ENCODE results near the gene TUBD1.
A peak's percentile ranks its signal among the peaks of the same experiment; 100 is the strongest.

Gene TUBD1

DNA sequence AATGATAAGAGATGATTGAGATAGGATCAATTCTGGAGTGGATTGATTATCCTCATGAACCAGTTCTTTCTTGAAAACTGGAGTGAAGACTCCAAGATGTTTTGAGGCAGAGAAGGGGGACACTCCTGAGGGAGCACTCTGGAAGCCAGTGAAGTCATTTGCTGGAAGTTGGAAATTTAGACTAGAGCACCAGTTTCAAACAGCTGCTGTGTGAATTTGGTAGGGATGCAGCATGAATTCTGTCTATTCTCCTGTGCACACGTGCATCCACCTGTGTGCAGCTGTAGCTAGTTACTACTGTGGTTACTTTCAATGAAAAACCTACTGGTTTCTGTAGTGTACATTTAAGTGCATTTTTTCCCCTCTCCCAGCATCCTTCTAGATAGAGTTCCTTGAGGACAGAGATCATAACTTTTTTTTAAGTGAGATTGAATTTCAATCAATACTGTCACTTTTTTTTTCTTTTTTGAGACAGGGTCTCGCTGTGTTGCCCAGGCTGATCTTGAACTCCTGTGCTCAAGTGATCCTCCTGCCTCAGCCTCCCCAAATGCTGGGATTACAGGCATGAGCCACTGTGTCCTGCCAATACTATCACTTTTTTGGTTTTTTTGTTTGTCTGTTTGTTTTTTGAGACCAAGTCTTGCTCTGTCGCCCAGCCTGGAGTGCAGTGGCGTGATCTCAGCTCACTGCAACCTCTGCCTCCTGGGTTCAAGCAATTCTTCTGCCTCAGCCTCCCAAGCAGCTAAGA lies 65.9 kb downstream of the TUBD1 start:
- no peaks in the 10 kb centered on the region for H3K36me3 ChIP-seq (replicated peaks; ENCODE audit: low read depth, low read length)
- H2AFZ ChIP-seq (ENCODE audit: low read depth, low read length): no peak overlapping the region
- H3K79me2 ChIP-seq (ENCODE audit: low read length): peaks cover 37% of the 10 kb centered on the region
- H3K4me3 ChIP-seq (ENCODE audit: low read length): peak overlapping the region; percentile 39
- peaks cover 70% of the 10 kb centered on the region for H3K4me1 ChIP-seq (ENCODE audit: low read length)
- no peaks in the 10 kb centered on the region for H3K27me3 ChIP-seq (ENCODE audit: low read depth, low read length)
- peak overlapping the region; percentile 93; the same call in 1 of the 2 replicates for H3K27ac ChIP-seq (ENCODE audit: low read length)
- no peaks in the 10 kb centered on the region for H4K20me1 ChIP-seq (ENCODE audit: insufficient read depth, low read length)
- H3K9me3 ChIP-seq (ENCODE audit: insufficient read depth, low read length): no peaks in the 10 kb centered on the region
- peak overlapping the region; percentile 73 for H3K4me2 ChIP-seq (ENCODE audit: low read length)
- TF ChIP-seq, protein P1, sequence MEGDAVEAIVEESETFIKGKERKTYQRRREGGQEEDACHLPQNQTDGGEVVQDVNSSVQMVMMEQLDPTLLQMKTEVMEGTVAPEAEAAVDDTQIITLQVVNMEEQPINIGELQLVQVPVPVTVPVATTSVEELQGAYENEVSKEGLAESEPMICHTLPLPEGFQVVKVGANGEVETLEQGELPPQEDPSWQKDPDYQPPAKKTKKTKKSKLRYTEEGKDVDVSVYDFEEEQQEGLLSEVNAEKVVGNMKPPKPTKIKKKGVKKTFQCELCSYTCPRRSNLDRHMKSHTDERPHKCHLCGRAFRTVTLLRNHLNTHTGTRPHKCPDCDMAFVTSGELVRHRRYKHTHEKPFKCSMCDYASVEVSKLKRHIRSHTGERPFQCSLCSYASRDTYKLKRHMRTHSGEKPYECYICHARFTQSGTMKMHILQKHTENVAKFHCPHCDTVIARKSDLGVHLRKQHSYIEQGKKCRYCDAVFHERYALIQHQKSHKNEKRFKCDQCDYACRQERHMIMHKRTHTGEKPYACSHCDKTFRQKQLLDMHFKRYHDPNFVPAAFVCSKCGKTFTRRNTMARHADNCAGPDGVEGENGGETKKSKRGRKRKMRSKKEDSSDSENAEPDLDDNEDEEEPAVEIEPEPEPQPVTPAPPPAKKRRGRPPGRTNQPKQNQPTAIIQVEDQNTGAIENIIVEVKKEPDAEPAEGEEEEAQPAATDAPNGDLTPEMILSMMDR (IDR thresholded peaks at IDR 0.05; ENCODE audit: low read depth, low read length): no peak
- TF ChIP-seq EZH2phosphoT487 (IDR thresholded peaks at IDR 0.05; ENCODE audit: low read depth): no peak
- peak overlapping the region; percentile 41; the same call in 1 of the 2 replicates for H3K9ac ChIP-seq (ENCODE audit: low read length)

GRCh38 chr17:59825533-59826322 lies 67.0 kb downstream of the TUBD1 start:
- no peak for TF ChIP-seq EZH2phosphoT487 (IDR thresholded peaks at IDR 0.05; ENCODE audit: low read depth)
- TF ChIP-seq, protein P1 (IDR thresholded peaks at IDR 0.05; ENCODE audit: low read depth, low read length): no peak
- Histone ChIP-seq H3K9me3 (ENCODE audit: insufficient read depth, low read length) (no peaks in the 10 kb centered on the region), H3K4me2 (ENCODE audit: low read length) (peak overlapping the region; percentile 73), H3K27me3 (ENCODE audit: low read depth, low read length) (no peaks in the 10 kb centered on the region), H3K79me2 (ENCODE audit: low read length) (peaks cover 29% of the 10 kb centered on the region), H3K27ac (ENCODE audit: low read length) (peak overlapping the region; percentile 45), H2AFZ (ENCODE audit: low read depth, low read length) (no peak overlapping the region), H3K4me1 (ENCODE audit: low read length) (peaks cover 58% of the 10 kb centered on the region), H3K9ac (ENCODE audit: low read length) (peak overlapping the region; percentile 41), H4K20me1 (ENCODE audit: insufficient read depth, low read length) (no peaks in the 10 kb centered on the region), H3K36me3 (replicated peaks; ENCODE audit: low read depth, low read length) (no peaks in the 10 kb centered on the region), H3K4me3 (ENCODE audit: low read length) (peak overlapping the region; percentile 39)

GRCh38 chr17:59815965-59816364 lies 76.8 kb downstream of the TUBD1 start:
- Histone ChIP-seq H3K36me3 (replicated peaks; ENCODE audit: low read depth, low read length) (peaks cover 6% of the 10 kb centered on the region), H3K9me3 (ENCODE audit: insufficient read depth, low read length) (no peaks in the 10 kb centered on the region), H3K27me3 (ENCODE audit: low read depth, low read length) (no peaks in the 10 kb centered on the region), H3K27ac (ENCODE audit: low read length) (no peak overlapping the region), H3K79me2 (ENCODE audit: low read length) (no peaks in the 10 kb centered on the region), H2AFZ (ENCODE audit: low read depth, low read length) (no peak overlapping the region), H3K4me3 (ENCODE audit: low read length) (no peak overlapping the region), H3K4me2 (ENCODE audit: low read length) (no peak overlapping the region), H3K9ac (ENCODE audit: low read length) (no peak overlapping the region), H4K20me1 (ENCODE audit: insufficient read depth, low read length) (no peaks in the 10 kb centered on the region), H3K4me1 (ENCODE audit: low read length) (no peaks in the 10 kb centered on the region)
- TF ChIP-seq EZH2phosphoT487 (IDR thresholded peaks at IDR 0.05; ENCODE audit: low read depth): no peak
- TF ChIP-seq, protein P1 (IDR thresholded peaks at IDR 0.05; ENCODE audit: low read depth, low read length): no peak

DNA sequence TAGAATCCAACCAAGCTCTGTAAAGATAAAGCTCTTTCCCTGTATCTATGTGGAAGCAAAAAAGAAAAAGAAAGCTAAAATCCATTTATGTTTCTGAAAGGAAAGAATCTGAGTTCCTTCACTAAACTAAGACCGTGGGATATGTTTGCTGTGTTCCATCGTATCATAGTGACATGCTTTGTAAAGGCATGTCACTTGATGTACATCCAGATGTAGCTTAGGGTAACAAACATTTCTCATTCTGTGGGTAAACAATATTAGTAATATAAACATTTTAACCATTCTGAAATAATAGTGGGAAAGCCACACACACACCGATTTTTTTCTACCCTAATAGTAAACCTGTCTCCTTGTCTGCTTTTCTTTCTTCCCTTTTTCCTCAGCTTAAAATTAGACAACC lies 78.1 kb downstream of the TUBD1 start:
- Histone ChIP-seq H3K4me2 (ENCODE audit: low read length) (no peak overlapping the region), H3K36me3 (replicated peaks; ENCODE audit: low read depth, low read length) (peaks cover 6% of the 10 kb centered on the region), H3K27me3 (ENCODE audit: low read depth, low read length) (no peaks in the 10 kb centered on the region), H3K27ac (ENCODE audit: low read length) (no peak overlapping the region), H3K4me3 (ENCODE audit: low read length) (no peak overlapping the region), H3K4me1 (ENCODE audit: low read length) (no peaks in the 10 kb centered on the region), H3K79me2 (ENCODE audit: low read length) (no peaks in the 10 kb centered on the region), H3K9me3 (ENCODE audit: insufficient read depth, low read length) (no peaks in the 10 kb centered on the region), H2AFZ (ENCODE audit: low read depth, low read length) (no peak overlapping the region), H3K9ac (ENCODE audit: low read length) (no peak overlapping the region), H4K20me1 (ENCODE audit: insufficient read depth, low read length) (no peaks in the 10 kb centered on the region)
- TF ChIP-seq, protein P1 (IDR thresholded peaks at IDR 0.05; ENCODE audit: low read depth, low read length): no peak
- TF ChIP-seq EZH2phosphoT487 (IDR thresholded peaks at IDR 0.05; ENCODE audit: low read depth): no peak
